H1 (cell line): ENCODE measurements around the gene SHISAL1. TPM values are rescaled to one million over a fixed set of nuclear protein-coding genes. Genes with fewer than 3 reads are reported as not detected.

Experiments used
- BACH1 ChIP-seq: IDR thresholded peaks from 2 replicates; pipeline ENCODE4 v1.6.1; 2012; ENCODE audit warnings: low read length, improper control_type of control experiment
- CBX5 ChIP-seq: fragments of 300-800, 300-1000 bp; sonication (generic); IDR thresholded peaks from 2 replicates; pipeline ENCODE4 v1.7.1; 2016; ENCODE audit warnings: antibody characterized with exemption, low read length, low read depth
- CREB1 ChIP-seq: IDR thresholded peaks from 2 replicates; pipeline ENCODE4 v1.6.1; 2012; ENCODE audit warnings: inconsistent platforms
- EP300 ChIP-seq, 2 experiments: IDR thresholded peaks; 1 replicate in 1 of 2; 2 replicates in 1 of 2; pipeline ENCODE4 v1.6.1; 2011 to 2012; ENCODE audit warnings: low read depth in 2 of 2, low read length in 2 of 2, mild to moderate bottlenecking in 2 of 2, borderline replicate concordance in 1 of 2, inconsistent platforms in 1 of 2, moderate library complexity in 1 of 2
- KDM1A ChIP-seq: fragments of 200-600, 300-600 bp; sonication (generic); IDR thresholded peaks from 2 replicates; pipeline ENCODE4 v1.7.1; 2016; ENCODE audit warnings: mild to moderate bottlenecking, low read length, borderline replicate concordance
- MAX ChIP-seq: IDR thresholded peaks from 2 replicates; pipeline ENCODE4 v1.6.1; 2012; ENCODE audit warnings: inconsistent platforms
- NRF1 ChIP-seq: IDR thresholded peaks from 2 replicates; pipeline ENCODE4 v1.6.1; 2011; ENCODE audit warnings: mild to moderate bottlenecking, low read depth, low read length, improper control_type of control experiment
- PHF8 ChIP-seq: fragments of 200-600 bp; sonication (generic); conservative IDR thresholded peaks from 2 replicates; pipeline ENCODE4 v1.7.1; 2012; ENCODE audit warnings: low read depth, mild to moderate bottlenecking, inconsistent platforms, low read length, moderate library complexity
- SP4 ChIP-seq: IDR thresholded peaks from 2 replicates; pipeline ENCODE4 v1.6.1; 2012; ENCODE audit warnings: low read length, inconsistent platforms
- polyA plus RNA-seq, 7 experiments: library from polyadenylated mRNA; depleted of rRNA in 3 of 7; stranded (reverse) in 5 of 7; unstranded in 2 of 7; fragments of >200 nt in 5 of 7; fragments of 200-250 nt in 2 of 7; gene quantifications; 1 replicate in 5 of 7; 2 replicates in 1 of 7; 4 replicates in 1 of 7; pipeline versions ENCODE4 v1.2.1 to v1.2.3, GENCODE V29; 2011 to 2013; ENCODE audit warnings: missing spikeins in 2 of 7, mixed read lengths in 2 of 7
- total RNA-seq: library from RNA; stranded (reverse); fragmentation: NEBNext Ultra II Directional; extraction: Animal tissue kit (Norgen Biotek cat#: 25700); gene quantifications from 2 replicates; pipeline ENCODE4 v1.2.1, GENCODE V29; 2021

SHISAL1 gene
- total and polyA plus RNA-seq, 2 of the 8 experiments (the other 6 are each of a cell fraction or from before 2014, with no cell fraction given) = 3.7 to 5.8 TPM

GRCh38 chr22:44211946-44212930, 100.5 kb downstream of the SHISAL1 start (continued):
- TF ChIP-seq KDM1A = no peak
- no peak for TF ChIP-seq BACH1
- no peak for TF ChIP-seq CBX5
- no peak for TF ChIP-seq SP4
- TF ChIP-seq EP300 (IDR thresholded peaks at IDR 0.05; ENCODE audit: borderline replicate concordance in 1 of 2, low read depth in 2 of 2, low read length in 2 of 2) = no peak
- TF ChIP-seq MAX = no peak
- TF ChIP-seq PHF8 = no peak
- no peak for TF ChIP-seq CREB1
- TF ChIP-seq NRF1 = no peak
- TF ChIP-seq, all 59 proteins: peak for 0
